ENCODE data around the gene SDSL. TPM values are rescaled to one million over a fixed set of nuclear protein-coding genes. Genes with fewer than 3 reads are reported as not detected.

SDSL gene
- total RNA-seq, 2 experiments from 2014 or later, result not detected

DNA sequence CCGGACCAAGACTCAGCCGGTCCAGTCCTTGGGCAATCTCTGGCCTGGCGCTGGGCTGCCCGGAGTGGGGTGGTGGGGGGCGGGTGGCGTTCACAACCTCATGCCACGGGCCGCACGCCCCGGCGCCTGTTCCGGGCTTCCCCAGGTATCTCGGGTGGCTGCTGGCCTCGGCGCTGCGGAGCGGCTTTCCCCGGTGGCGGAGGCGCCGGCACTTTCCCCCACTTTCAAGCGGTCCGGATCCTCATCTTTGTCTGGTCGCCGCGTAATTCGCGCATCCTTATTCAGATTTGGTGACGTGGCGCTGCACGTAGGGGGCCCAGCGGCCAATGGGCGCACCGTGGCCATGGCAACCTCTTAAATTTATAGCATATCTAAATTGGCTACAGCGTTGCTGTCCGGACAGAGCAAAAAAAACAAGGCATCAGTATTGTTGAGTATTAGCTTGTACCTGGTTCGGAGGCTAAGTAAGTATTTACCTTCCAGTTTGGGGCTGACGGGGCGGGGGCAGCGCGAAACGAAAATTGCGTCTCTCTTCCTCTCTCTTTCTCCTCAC is 49.5 kb downstream of the SDSL start, which contains the start of gene LHX5:
TSS of gene LHX5 (minus strand) at position 253 of the 553 bp plus-strand sequence. CDS start 373 bp downstream, outside the sequence.
- Histone ChIP-seq H3K4me3 (ENCODE audit: low read depth, low read length, poor library complexity, severe bottlenecking) (no peak within 1 kb of the TSS), H2AFZ (ENCODE audit: low read length) (no peak within 1 kb of the TSS), H4K20me1 (ENCODE audit: insufficient read depth, low read length) (no peaks in the 10 kb centered on the region), H3K4me2 (ENCODE audit: low read length) (no peak within 1 kb of the TSS), H3K27ac (ENCODE audit: low read depth, low read length, poor library complexity, severe bottlenecking) (no peak within 1 kb of the TSS), H3K9me2 (ENCODE audit: insufficient read depth, low read length) (no peaks in the 10 kb centered on the region), H3K4me1 (ENCODE audit: insufficient read depth, low read length, poor library complexity, severe bottlenecking) (no peaks in the 10 kb centered on the region), H3K36me3 (ENCODE audit: insufficient read depth, low read length) (no peaks in the 10 kb centered on the region), H3K79me2 (ENCODE audit: insufficient read depth, low read depth, low read length) (no peaks in the 10 kb centered on the region), H3K9me3 (ENCODE audit: low read length) (no peaks in the 10 kb centered on the region)
- ChIA-PET CTCF (ENCODE audit: unreplicated experiment) (no interaction called here), POLR2A (no interaction called here)
- intact Hi-C loops (cut with micrococcal nuclease; ENCODE audit: unreplicated experiment), result no loop called here
- TF ChIP-seq, protein P1, sequence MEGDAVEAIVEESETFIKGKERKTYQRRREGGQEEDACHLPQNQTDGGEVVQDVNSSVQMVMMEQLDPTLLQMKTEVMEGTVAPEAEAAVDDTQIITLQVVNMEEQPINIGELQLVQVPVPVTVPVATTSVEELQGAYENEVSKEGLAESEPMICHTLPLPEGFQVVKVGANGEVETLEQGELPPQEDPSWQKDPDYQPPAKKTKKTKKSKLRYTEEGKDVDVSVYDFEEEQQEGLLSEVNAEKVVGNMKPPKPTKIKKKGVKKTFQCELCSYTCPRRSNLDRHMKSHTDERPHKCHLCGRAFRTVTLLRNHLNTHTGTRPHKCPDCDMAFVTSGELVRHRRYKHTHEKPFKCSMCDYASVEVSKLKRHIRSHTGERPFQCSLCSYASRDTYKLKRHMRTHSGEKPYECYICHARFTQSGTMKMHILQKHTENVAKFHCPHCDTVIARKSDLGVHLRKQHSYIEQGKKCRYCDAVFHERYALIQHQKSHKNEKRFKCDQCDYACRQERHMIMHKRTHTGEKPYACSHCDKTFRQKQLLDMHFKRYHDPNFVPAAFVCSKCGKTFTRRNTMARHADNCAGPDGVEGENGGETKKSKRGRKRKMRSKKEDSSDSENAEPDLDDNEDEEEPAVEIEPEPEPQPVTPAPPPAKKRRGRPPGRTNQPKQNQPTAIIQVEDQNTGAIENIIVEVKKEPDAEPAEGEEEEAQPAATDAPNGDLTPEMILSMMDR (conservative IDR thresholded peaks at IDR 0.05; ENCODE audit: low read length), result no peak
- no peak for TF ChIP-seq EZH2phosphoT487 (IDR thresholded peaks at IDR 0.05; ENCODE audit: borderline replicate concordance, low read depth, low read length)
- no peak for DNase-seq (ENCODE audit: low spot score)
- no TSS peak for BruUV-seq (replicated peaks)

GRCh38 chr12:113472191-113473121 is 50.3 kb downstream of the SDSL start:
- Histone ChIP-seq H2AFZ (ENCODE audit: low read length) (no peak overlapping the region), H3K27ac (ENCODE audit: low read depth, low read length, poor library complexity, severe bottlenecking) (no peak overlapping the region)
- POLR2A ChIA-PET, result interaction anchor here (0.7 kb wide), 1 partner anchor 40 kb away, joined by 4 read pairs; no protein-coding TSS in a partner anchor

More at GRCh38 chr12:113472191-113473121, 50.3 kb downstream of the SDSL start:
- Histone ChIP-seq H3K4me1 (ENCODE audit: insufficient read depth, low read length, poor library complexity, severe bottlenecking) (no peaks in the 10 kb centered on the region), H3K79me2 (ENCODE audit: insufficient read depth, low read depth, low read length) (no peaks in the 10 kb centered on the region), H3K9me2 (ENCODE audit: insufficient read depth, low read length) (no peaks in the 10 kb centered on the region), H4K20me1 (ENCODE audit: insufficient read depth, low read length) (no peaks in the 10 kb centered on the region), H3K4me2 (ENCODE audit: low read length) (no peak overlapping the region), H3K36me3 (ENCODE audit: insufficient read depth, low read length) (no peaks in the 10 kb centered on the region), H3K4me3 (ENCODE audit: low read depth, low read length, poor library complexity, severe bottlenecking) (no peak overlapping the region), H3K9me3 (ENCODE audit: low read length) (no peaks in the 10 kb centered on the region)
- no peak for DNase-seq (ENCODE audit: low spot score)
- CTCF ChIA-PET (ENCODE audit: unreplicated experiment), result interaction anchor here (0.7 kb wide), 1 partner anchor 58 kb away, joined by 3 read pairs; no protein-coding TSS in a partner anchor
- no peak for TF ChIP-seq EZH2phosphoT487 (IDR thresholded peaks at IDR 0.05; ENCODE audit: borderline replicate concordance, low read depth, low read length)
- TF ChIP-seq, protein P1 (conservative IDR thresholded peaks at IDR 0.05; ENCODE audit: low read length), result no peak
- intact Hi-C loops (cut with micrococcal nuclease; ENCODE audit: unreplicated experiment), result no loop called here
- no TSS peak for BruUV-seq (replicated peaks)
